Measurements from ENCODE around the gene MAP4K4. TPM values are rescaled to one million over a fixed set of nuclear protein-coding genes. Genes with fewer than 3 reads are reported as not detected.

Gene MAP4K4
- polyA plus RNA-seq (2012; ENCODE audit: insufficient read depth, insufficient read length) = 143 TPM

DNA sequence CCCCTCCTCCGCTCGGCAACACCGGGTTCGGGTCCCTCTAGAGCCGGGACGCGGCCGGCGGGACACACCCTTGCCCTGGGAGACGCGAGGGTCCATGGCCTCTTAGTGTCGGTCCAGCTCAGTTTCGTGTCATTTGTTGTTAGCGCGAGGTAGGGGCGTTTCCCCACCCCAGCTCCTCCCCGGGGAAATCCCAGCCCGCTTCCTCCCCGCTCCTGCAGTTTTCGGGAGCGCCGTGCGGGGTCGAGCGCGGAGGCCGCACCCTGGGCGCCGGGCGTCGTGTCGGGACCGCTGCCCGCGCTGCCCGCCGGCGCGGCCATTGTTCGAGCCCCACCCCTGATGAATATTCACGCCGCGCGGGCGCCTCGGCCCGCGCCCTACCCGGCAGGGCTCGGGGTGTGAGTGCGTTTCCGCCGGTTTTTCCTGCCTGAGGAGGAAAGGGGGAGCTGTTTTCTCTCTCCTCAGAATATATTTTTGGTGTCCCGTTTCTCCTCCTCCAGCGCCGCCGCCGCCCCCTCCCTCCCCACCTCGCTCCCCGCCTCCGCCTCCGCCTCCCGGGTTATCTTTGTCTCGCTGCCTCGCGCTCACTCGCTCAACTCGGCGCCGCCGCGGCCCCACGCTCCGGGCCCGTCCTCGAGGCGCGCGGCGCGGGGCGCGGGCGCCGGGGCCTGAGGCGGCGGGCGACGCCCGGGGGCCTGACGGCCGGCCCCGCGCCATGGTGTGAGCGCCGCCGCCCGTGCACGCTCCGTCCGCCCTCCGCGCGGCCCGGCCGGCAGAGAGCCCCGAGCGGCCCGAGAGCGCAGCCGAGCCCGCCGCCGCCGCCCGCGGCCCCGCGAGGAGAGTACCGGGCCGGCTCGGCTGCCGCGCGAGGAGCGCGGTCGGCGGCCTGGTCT, at the start of gene MAP4K4:
TSS of gene MAP4K4 (plus strand) at position 584 of the 890 bp plus-strand sequence. CDS start 374 bp downstream, outside the sequence.
- peak; percentile 77 for DNase-seq (ENCODE audit: low read depth, low spot score)
- H3K4me3 ChIP-seq (ENCODE audit: low read length) = peak within 1 kb of the TSS; percentile 91

DNA sequence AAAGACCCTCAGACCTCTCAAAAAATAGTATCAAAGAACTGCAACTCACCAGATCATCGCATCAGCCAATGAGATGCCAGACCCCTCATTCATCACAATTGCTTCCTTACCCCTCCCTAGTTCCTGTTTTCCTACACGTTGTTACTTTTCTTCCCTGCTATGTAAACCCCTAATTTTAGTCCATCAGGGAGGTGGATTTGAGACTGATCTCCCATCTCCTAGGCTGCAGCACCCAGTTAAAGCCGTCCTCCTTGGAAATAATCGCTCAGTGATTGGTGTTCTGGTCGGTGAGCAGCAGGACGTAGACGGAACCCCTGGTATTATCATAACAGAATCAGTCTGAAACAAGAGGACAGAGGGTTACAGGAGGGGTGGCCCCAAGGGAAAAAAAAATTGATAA, 44.0 kb upstream of the MAP4K4 start:
- no peak for DNase-seq (ENCODE audit: low read depth, low spot score)
- no peak overlapping the region for H3K4me3 ChIP-seq (ENCODE audit: low read length)

DNA sequence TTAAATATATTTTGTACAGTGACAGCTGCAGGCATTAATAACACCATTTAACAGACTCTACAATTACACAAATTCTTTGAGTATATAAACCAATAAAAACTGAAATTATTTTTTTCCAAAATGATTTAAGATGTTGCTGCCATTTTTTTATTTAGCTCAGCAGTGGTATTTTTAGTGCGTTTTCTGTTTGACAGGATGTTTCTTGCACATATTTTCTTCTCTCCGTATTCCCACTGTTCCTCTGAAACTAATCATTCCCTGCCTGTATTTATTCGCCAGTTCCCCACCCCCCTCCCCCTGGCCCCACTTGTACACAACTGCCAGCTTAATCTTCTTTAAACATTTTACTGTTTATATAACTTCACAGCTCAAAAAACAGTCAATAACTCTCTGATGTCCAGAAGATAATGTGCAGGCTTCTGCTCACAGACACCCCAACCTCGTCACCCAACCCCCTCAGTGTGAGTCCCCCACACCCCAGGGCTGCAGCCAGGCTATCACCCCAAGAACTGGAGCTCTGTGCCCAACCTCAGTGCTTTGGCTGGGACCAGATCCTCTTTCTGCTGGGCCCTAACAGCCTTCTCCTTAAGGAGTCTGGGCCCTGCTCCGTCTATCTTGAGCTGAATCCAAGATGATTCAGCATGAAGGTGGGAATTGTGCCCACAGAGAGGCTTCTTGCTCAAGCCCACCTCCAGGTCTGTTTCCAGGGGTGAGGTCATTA, 41.6 kb upstream of the MAP4K4 start:
- DNase-seq (ENCODE audit: low read depth, low spot score) = no peak
- no peak overlapping the region for H3K4me3 ChIP-seq (ENCODE audit: low read length)

DNA sequence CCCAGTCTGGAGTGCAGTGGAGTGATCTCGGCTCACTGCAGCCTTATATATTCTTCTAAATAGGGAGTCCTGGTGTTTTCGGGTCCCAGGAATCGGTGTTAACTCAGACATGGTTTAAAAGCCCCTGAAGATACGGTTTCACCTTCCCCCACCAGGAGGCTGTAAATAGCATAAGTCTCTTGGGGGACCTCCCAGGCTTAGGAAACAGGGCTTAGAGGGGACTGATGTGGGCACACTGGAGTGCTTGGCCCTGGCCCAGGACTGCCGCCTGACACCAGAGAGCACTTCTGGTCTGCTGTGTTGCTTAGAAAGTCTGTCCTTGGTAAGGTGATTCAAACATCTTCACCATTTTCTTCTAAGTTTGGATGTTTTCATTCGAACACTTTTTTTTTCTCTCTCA, 39.7 kb upstream of the MAP4K4 start:
- DNase-seq (ENCODE audit: low read depth, low spot score) = peak; percentile 28
- H3K4me3 ChIP-seq (ENCODE audit: low read length) = no peak overlapping the region

DNA sequence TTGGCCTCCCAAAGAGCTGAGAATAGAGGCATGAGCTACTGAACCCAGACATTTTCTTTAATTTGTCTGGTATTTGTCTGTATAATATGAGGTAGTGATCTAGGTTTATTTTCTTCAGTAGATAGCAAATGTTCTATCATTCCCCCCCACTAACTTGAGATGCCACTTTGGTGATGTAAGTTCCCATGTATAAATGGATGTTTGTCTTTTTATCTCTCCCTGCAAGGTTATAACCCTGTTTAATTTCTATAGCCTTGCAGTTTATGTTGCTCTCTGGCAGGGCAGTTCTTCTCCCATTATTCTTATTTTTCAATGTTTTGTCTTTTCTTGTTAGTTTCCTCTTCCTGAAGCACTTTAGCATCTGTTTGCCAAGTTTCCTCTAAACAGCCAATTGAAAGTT, 39.1 kb upstream of the MAP4K4 start:
- DNase-seq (ENCODE audit: low read depth, low spot score) = no peak
- no peak overlapping the region for H3K4me3 ChIP-seq (ENCODE audit: low read length)

DNA sequence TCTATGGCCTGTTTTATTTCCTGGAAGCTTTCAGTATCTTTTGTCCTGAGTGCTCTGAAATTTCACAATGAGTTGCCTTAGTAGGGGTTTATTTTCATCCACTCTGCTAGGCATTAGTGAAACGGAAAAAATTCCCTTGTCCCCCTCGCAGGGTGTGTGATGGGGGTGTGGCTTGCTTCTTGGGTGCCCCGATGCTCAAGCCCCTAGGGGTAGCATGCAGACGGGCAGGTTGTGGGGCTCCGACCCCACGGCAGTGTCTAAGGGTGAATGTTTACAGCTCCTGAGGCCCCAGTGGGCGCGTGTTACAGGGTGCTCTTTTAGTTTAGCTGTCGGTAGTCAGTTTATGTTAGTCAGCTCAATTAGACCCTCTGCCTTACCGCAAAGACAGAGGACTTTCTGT, 32.2 kb upstream of the MAP4K4 start:
- no peak overlapping the region for H3K4me3 ChIP-seq (ENCODE audit: low read length)
- no peak for DNase-seq (ENCODE audit: low read depth, low spot score)

DNA sequence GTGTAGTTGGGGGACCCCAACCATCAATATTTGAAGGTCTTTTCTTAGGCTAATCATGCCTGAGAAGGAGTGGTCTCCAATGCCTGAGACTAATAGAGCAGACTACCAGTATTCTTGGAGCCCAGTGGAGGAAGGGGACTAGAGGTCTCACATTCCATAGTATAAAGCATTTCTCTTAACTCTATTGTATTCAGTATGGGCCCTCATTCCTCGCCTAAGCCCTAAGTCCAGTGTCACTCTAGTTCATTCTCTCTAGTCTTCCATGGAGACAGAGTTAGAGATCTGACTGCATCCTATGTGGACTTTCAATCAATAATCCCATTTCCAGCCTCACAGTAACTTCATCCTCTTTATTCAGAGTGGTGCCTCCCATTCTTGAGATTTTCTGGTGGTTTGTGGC, 29.7 kb upstream of the MAP4K4 start:
- DNase-seq (ENCODE audit: low read depth, low spot score) = no peak
- no peak overlapping the region for H3K4me3 ChIP-seq (ENCODE audit: low read length)

DNA sequence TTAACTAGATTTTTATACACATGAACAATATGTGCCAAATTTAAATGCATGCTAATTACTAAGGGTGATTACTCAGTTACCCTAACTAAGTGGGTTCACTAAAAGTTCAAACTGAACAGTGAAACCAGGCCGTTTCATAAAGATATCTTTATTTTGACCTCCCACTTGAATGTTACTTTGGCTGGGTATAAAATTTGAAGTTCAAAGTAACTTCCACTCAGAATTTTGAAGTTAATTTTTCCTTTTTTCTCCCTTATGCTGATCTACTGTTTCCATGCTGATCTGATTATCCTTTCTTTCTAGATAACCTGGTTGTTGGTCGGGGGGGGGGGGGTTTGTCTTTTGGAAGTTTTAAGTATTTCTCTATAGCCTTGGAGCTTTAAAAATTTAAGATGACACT, 25.5 kb upstream of the MAP4K4 start:
- DNase-seq (ENCODE audit: low read depth, low spot score) = no peak
- no peak overlapping the region for H3K4me3 ChIP-seq (ENCODE audit: low read length)

DNA sequence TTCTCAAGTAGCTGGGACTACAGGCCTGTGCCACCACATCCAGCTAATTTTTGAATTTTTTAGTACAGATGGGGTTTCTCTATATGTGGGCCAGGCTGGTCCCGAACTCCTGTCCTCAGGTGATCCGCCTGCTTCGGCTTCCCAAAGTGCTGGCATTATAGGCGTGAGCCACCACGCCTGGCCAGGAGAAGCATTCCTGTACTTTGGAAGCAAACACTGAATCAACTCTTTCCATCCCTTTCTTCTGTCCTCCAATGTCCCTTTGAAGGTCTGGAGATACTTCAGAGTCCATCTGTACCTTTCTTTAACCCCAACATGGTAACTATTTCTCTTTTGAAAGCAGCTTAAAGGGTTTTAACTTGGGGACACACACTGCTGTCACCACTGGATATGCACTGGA, 23.6 kb upstream of the MAP4K4 start:
- H3K4me3 ChIP-seq (ENCODE audit: low read length) = no peak overlapping the region

DNA sequence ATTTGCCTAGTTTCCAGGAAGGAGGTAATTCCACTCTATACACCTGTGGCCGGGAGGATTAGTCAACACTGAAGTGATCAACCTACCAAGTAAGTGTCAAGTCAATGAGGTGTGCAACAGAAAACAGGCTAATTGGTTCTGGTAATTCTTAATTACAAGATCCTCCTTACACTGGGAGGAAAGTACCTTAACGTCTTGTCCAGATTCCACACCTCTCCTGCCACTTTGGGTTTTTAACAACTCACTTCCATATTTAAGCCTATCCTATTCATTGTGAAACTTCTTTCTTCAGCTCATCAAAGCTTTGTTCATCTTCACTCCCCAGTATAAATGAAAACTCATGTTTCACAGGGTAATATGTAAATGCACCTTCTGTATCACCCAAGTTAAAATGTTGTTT, 22.0 kb upstream of the MAP4K4 start:
- no peak overlapping the region for H3K4me3 ChIP-seq (ENCODE audit: low read length)
- DNase-seq (ENCODE audit: low read depth, low spot score) = no peak

More for the DNA sequence above, 23.6 kb upstream of the MAP4K4 start:
- DNase-seq (ENCODE audit: low read depth, low spot score) = no peak

DNA sequence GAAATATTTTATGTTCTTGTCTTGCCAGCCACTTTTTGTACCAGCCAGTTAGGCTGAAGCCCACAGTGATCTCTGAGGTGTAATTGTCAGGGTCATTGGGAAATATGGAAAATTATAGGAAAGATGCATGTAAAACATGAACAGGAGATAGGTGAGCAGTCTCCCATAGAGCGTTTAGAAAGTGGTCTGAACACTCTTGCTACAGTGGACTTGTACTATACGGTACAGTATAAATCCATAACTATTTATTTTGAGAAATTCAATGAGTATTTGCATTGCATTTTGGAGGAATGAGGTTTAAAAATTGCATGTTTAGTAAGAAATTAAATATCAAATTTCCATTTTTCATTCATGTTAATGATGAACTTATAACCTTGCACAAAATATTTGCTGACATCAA, 20.8 kb upstream of the MAP4K4 start:
- DNase-seq (ENCODE audit: low read depth, low spot score) = no peak
- H3K4me3 ChIP-seq (ENCODE audit: low read length) = no peak overlapping the region

DNA sequence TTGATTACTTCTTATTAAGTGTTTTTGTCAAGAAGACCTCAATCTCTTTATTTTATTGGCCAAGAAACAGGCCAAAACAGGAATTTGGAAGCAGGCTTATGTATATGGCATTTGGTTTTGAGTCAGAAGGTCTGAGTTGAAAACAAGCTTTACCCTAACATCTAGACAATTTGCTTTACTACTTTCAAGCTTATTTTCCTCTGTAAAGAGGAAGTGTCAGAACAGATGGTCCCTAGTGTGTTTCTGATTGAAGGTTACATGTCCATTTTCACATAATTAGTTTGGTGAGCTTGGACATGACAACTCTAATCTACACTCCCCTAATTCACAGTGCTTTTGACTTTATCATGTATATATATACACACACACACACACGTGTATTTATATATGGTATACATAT, 19.8 kb upstream of the MAP4K4 start:
- no peak for DNase-seq (ENCODE audit: low read depth, low spot score)
- H3K4me3 ChIP-seq (ENCODE audit: low read length) = no peak overlapping the region

DNA sequence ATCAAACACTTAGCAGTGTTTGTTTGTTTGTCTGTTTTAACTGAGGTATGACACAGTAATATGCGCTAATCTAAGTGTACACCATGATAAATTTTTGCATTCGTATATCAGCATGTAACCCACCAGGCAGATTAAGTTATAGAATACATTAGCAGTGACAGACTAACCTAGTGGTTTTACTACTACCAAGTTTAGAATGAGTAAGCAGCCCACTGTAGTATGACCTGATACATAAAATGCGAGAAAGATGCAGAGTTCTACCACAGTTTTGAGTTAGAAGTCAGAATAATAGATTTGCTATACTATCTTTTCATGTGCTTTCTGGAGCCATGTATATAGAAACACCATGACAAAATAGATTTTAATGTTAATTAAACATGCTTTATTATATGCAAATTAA, 19.1 kb upstream of the MAP4K4 start:
- H3K4me3 ChIP-seq (ENCODE audit: low read length) = no peak overlapping the region
- no peak for DNase-seq (ENCODE audit: low read depth, low spot score)

DNA sequence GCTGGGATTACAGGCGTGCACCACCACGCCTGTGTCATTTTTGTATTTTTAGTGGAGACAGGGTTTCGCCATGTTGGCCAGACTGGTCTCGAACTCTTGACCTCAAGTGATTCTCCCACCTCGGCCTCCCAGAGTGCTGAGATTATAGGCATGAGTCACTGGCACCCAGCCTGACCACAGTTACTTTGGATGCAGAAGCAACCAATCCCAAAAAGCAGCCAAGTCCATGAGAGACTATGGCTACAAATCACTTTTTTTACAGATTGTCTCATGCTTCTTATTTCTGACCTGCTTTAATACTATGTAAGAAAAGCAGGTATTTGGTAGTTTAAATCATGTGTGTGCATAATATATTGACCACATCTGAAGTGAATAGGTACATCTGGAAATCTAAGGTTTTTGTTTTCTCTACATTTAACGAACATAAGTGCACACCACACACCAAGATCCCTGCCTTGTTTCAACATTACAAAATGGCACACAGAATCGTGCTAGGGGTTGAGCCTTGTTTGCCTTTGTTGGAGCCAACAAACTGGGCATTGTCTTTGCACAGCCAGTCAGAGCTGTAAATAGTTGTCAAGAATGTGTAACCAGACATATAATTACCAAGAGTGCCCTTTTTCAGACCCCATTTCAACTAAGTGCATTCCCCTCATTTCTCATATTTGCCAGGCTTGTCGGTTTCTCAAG, 18.3 kb upstream of the MAP4K4 start:
- H3K4me3 ChIP-seq (ENCODE audit: low read length) = no peak overlapping the region
- no peak for DNase-seq (ENCODE audit: low read depth, low spot score)

DNA sequence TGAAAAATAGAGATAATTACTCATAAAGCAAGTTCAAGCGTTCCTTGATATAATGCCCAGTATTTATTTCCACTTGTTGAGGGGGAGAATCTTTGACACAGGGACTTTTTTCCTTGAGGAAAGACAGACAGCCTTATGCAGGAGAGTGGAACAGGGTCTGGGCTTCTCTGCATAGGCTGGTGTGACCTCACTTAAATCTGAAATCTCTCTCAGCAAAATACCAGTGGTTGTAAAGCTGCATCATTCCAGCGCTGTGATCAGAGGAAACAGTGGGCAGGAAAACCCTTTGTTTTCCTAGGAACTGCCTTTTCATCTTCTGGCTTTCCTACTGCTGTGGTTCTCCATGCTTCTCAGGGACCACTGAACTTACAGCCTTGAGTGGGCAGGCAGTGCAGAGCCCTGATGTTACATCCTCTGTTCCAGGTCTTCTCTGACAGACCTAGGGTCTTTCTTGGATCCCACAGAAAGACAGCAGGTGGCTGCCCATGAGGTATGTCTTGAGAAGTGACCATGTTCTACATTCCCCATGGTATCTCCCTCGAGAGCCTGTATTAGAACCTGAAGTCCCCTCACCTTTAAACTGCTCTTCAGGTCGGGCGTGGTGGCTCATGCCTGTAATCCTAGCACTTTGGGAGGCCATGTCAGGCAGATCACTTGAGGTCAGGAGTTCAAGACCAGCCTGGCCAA, 17.6 kb upstream of the MAP4K4 start:
- DNase-seq (ENCODE audit: low read depth, low spot score) = no peak
- no peak overlapping the region for H3K4me3 ChIP-seq (ENCODE audit: low read length)

DNA sequence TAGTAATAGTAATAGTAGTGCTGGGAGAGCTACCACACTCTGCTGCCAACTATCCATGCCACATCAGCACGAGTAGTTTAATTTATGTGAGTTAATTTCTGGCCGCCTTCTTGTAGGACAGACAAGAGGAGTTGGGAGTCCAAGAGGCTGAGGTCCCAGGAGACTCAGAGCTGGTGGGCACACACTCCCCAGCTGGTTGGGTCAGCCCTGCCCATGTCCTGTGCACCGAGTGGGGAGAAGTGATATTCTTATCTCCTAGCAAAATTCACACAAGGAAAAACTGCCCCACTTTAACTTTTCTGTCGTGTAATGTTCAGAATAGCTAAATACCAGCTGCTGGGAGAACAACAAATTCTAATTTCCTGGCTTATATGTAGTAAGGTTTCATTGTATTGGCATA, 15.2 kb upstream of the MAP4K4 start:
- no peak for DNase-seq (ENCODE audit: low read depth, low spot score)
- no peak overlapping the region for H3K4me3 ChIP-seq (ENCODE audit: low read length)

DNA sequence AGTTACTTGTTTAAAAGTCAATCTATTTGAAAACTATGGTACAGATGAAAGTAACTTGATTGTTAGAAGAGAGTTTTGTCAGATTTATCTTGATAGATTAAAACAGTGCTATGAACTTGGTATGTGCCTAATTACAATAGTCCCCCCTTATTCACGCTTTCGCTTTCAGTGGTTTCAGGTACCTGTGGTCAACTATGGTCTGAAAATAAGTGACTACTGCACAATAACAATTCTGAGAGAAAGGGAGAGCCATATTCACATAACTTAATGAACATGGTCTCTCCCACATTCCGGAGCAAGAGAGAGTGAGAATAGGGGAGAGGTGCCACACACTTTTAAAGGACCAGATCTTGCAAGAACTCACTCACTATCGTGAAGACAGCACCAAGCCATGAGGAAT, 13.2 kb upstream of the MAP4K4 start:
- no peak overlapping the region for H3K4me3 ChIP-seq (ENCODE audit: low read length)
- no peak for DNase-seq (ENCODE audit: low read depth, low spot score)

DNA sequence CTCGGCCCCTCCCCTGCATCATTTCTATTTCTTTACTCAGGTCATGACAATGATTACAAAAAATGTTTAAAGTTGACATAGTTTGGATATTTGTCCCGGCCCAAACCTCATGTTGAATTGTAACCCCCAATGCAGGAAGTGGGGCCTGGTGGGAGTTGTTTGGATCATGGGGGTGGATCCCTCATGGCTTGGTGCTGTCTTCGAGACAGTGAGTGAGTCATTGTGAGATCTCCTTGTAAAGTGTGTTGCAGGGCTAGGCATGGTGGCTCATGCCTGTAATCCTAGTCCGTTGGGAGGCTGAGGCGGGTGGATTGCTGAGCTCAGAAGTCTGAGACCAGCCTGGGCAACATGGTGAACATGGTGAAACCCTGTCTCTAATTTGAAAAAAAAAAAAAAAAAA, 9.2 kb upstream of the MAP4K4 start:
- DNase-seq (ENCODE audit: low read depth, low spot score) = no peak
- no peak overlapping the region for H3K4me3 ChIP-seq (ENCODE audit: low read length)

DNA sequence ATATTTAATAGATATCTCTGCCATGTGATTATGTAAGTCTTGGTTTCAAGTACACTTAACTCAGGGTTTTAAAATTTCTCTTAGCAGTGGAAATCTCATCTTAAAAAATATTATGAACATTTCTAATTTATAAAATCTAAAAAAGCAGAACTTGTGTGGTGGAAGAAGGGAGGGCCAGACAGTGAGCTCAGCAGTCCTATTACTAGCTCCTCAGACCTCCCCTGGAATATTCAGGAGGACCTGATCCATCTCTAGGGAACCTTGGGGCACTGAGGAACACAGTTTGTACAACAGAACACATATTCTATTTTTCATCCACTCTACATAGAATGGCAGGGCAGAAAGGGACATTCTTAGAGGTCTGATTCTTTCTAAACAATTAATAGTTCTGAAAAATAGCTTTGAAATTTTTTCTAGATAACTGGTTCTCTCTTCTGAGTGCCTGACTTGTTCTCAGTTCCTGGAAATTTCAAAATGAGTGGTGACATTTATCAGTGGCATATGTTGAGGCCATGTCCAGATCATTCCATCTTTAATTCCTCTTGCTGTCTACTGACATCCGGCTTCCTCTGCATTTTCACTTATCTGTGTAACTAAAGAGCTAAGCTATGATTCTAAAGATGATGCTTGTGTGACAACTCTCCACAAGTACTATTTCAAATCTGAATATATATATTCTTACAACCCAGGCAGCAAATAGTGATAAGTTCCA, 8.2 kb upstream of the MAP4K4 start:
- DNase-seq (ENCODE audit: low read depth, low spot score) = no peak
- H3K4me3 ChIP-seq (ENCODE audit: low read length) = no peak overlapping the region
